ENCODE results near the gene DUSP8. TPM values are rescaled to one million over a fixed set of nuclear protein-coding genes. Genes with fewer than 3 reads are reported as not detected.

The DUSP8 gene
- total RNA-seq, 1 experiment from 2014 or later = 4.4 TPM

DNA sequence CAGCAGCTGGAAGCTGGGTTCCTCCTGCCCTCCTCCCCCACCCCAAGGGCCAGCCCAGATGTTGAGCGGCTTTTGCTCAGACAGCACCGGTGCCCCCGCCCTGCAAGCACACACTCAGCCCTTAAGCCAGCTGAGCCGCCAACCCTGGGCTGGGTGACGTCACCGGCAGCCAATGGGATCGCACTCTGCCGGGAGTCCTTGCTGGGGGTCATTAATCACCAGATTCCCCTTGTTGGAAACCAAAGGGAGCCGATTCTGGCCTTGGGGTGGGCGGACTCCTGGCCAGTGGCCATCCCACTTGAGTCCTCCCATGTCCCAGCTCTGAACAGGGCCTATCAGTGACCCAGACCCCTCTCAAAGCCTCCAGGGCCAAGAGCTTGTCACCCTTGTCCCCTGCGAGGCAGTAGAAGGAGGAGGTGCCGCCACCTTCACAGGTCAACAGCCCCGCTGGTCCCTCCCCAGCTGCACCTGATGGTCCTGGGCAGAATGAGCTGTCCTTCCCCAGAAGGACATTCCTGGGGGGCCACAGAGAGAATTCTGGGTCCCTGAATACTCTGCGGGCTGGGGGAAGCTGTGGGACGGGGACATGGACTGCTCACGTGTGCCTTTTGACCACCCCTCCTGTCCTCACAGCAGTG, 7.4 kb downstream of the DUSP8 start:
- peaks cover 23 to 41% of the 10 kb centered on the region in 2 experiments for H3K4me1 Mint-ChIP-seq
- H3K4me1 ChIP-seq (ENCODE audit: insufficient read depth, low read length) = no peaks in the 10 kb centered on the region; the same call in 1 of the 2 replicates
- H3K9me3 ChIP-seq (ENCODE audit: control insufficient read depth, low read depth, low read length) = no peaks in the 10 kb centered on the region
- H3K27me3 Mint-ChIP-seq (ENCODE audit: low read depth) = peaks cover 31% of the 10 kb centered on the region
- no CpG with 5 or more reads among the region's 16 CpGs for WGBS (ENCODE audit: extremely low coverage, insufficient read length, low lambda C conversion rate)
- H4K5ac ChIP-seq (ENCODE audit: insufficient read length, low read depth, low read length) = no peak overlapping the region
- H3K14ac ChIP-seq (ENCODE audit: insufficient read depth, low read length) = no peak overlapping the region
- H3K36me3 Mint-ChIP-seq (ENCODE audit: insufficient read depth in 1 of 3, low read depth in 3 of 3) = no peaks in the 10 kb centered on the region
- H3K79me1 ChIP-seq (ENCODE audit: insufficient read depth, low read depth, low read length, poor library complexity, severe bottlenecking) = no peaks in the 10 kb centered on the region
- H3K4me3 Mint-ChIP-seq = no peak overlapping the region
- no peak overlapping the region for H2BK15ac ChIP-seq (ENCODE audit: low read depth, low read length)
- no peak overlapping the region for H3T11ph ChIP-seq (ENCODE audit: low read length)
- H3K9ac ChIP-seq (ENCODE audit: extremely low read depth, insufficient read length, low read length) = no peak overlapping the region
- no peak overlapping the region for H2BK12ac ChIP-seq (ENCODE audit: insufficient read length, low read depth, low read length)
- DNase-seq = peak; percentile 90
- H3K56ac ChIP-seq (ENCODE audit: insufficient read length, low read depth, low read length) = no peak overlapping the region
- H3K18ac ChIP-seq (ENCODE audit: insufficient read length, low read depth, low read length) = no peak overlapping the region
- H3K27ac Mint-ChIP-seq = no peak overlapping the region
- no peak overlapping the region for H4K8ac ChIP-seq (replicated peaks; ENCODE audit: insufficient read length, low read depth, low read length)
- no peak overlapping the region for H2BK120ac ChIP-seq (ENCODE audit: low read depth, low read length, poor library complexity, severe bottlenecking)
- H3K23me2 ChIP-seq (ENCODE audit: insufficient read length, low read depth, low read length, poor library complexity, severe bottlenecking) = no peaks in the 10 kb centered on the region
- H3K4ac ChIP-seq (ENCODE audit: low read depth, low read length) = no peak overlapping the region
- H3K27ac ChIP-seq (ENCODE audit: insufficient read length, low read depth, low read length) = no peak overlapping the region
- no peak overlapping the region for H3K4me2 ChIP-seq (ENCODE audit: insufficient read depth, insufficient read length, low read length)
- H4K20me1 ChIP-seq (ENCODE audit: control insufficient read depth, insufficient read depth, insufficient read length) = no peaks in the 10 kb centered on the region
- TF ChIP-seq, protein P1, sequence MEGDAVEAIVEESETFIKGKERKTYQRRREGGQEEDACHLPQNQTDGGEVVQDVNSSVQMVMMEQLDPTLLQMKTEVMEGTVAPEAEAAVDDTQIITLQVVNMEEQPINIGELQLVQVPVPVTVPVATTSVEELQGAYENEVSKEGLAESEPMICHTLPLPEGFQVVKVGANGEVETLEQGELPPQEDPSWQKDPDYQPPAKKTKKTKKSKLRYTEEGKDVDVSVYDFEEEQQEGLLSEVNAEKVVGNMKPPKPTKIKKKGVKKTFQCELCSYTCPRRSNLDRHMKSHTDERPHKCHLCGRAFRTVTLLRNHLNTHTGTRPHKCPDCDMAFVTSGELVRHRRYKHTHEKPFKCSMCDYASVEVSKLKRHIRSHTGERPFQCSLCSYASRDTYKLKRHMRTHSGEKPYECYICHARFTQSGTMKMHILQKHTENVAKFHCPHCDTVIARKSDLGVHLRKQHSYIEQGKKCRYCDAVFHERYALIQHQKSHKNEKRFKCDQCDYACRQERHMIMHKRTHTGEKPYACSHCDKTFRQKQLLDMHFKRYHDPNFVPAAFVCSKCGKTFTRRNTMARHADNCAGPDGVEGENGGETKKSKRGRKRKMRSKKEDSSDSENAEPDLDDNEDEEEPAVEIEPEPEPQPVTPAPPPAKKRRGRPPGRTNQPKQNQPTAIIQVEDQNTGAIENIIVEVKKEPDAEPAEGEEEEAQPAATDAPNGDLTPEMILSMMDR (conservative IDR thresholded peaks at IDR 0.05) = no peak
- H2AFZ ChIP-seq (ENCODE audit: low read length) = no peak overlapping the region
- no peaks in the 10 kb centered on the region for H3K79me2 ChIP-seq (ENCODE audit: insufficient read depth, low read length)
- no peaks in the 10 kb centered on the region for H3K9me3 Mint-ChIP-seq
- H2AK5ac ChIP-seq (ENCODE audit: insufficient read length, low read length) = no peak overlapping the region
- no peak overlapping the region for H2BK5ac ChIP-seq (ENCODE audit: insufficient read length, low read length)
- H3K23ac ChIP-seq (ENCODE audit: insufficient read length, low read depth, low read length) = no peak overlapping the region
- no peak overlapping the region for H2BK20ac ChIP-seq (ENCODE audit: low read depth, low read length, poor library complexity, severe bottlenecking)
- no peaks in the 10 kb centered on the region; the same call in 1 of the 2 replicates for H3K27me3 ChIP-seq (ENCODE audit: insufficient read depth, low read length)
- H4K91ac ChIP-seq (ENCODE audit: insufficient read length, low read depth, low read length) = no peak overlapping the region
